ENCODE measurements around the gene TANC1. TPM values are rescaled to one million over a fixed set of nuclear protein-coding genes. Genes with fewer than 3 reads are reported as not detected.

TANC1 gene
- total and polyA plus RNA-seq, 2 experiments from 2014 or later = 2.8 to 9.5 TPM

DNA sequence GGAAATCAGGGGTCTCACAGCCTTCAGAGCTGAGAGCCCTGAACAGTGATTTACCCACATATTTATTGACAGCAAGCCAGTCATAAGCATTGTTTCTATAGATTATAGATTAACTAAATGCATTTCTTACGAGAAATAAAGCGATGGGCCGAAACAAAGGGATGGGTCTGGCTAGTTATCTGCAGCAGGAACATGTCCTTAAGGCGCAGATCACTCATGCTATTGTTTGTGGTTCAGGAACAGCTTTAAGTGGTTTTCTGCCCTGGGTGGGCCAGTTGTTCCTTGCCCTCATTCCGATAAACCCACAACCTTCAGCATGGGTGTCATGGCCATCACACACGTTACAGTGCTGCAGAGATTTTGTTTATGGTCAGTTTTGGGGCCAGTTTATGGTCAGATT is 36.4 kb downstream of the TANC1 start (continued):
- TF ChIP-seq, protein P1, sequence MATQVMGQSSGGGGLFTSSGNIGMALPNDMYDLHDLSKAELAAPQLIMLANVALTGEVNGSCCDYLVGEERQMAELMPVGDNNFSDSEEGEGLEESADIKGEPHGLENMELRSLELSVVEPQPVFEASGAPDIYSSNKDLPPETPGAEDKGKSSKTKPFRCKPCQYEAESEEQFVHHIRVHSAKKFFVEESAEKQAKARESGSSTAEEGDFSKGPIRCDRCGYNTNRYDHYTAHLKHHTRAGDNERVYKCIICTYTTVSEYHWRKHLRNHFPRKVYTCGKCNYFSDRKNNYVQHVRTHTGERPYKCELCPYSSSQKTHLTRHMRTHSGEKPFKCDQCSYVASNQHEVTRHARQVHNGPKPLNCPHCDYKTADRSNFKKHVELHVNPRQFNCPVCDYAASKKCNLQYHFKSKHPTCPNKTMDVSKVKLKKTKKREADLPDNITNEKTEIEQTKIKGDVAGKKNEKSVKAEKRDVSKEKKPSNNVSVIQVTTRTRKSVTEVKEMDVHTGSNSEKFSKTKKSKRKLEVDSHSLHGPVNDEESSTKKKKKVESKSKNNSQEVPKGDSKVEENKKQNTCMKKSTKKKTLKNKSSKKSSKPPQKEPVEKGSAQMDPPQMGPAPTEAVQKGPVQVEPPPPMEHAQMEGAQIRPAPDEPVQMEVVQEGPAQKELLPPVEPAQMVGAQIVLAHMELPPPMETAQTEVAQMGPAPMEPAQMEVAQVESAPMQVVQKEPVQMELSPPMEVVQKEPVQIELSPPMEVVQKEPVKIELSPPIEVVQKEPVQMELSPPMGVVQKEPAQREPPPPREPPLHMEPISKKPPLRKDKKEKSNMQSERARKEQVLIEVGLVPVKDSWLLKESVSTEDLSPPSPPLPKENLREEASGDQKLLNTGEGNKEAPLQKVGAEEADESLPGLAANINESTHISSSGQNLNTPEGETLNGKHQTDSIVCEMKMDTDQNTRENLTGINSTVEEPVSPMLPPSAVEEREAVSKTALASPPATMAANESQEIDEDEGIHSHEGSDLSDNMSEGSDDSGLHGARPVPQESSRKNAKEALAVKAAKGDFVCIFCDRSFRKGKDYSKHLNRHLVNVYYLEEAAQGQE (IDR thresholded peaks at IDR 0.05; ENCODE audit: unreplicated experiment) = no peak
- TF ChIP-seq JUNB (IDR thresholded peaks at IDR 0.05; ENCODE audit: unreplicated experiment) (no peak), POLR2AphosphoS5 (IDR thresholded peaks at IDR 0.05; ENCODE audit: low read depth) (no peak), CREB1 (CRISPR knock-in tag; IDR thresholded peaks at IDR 0.05; ENCODE audit: low read depth) (no peak), STAT1 (IDR thresholded peaks at IDR 0.05; ENCODE audit: unreplicated experiment) (no peak)
- TF ChIP-seq, protein P2, sequence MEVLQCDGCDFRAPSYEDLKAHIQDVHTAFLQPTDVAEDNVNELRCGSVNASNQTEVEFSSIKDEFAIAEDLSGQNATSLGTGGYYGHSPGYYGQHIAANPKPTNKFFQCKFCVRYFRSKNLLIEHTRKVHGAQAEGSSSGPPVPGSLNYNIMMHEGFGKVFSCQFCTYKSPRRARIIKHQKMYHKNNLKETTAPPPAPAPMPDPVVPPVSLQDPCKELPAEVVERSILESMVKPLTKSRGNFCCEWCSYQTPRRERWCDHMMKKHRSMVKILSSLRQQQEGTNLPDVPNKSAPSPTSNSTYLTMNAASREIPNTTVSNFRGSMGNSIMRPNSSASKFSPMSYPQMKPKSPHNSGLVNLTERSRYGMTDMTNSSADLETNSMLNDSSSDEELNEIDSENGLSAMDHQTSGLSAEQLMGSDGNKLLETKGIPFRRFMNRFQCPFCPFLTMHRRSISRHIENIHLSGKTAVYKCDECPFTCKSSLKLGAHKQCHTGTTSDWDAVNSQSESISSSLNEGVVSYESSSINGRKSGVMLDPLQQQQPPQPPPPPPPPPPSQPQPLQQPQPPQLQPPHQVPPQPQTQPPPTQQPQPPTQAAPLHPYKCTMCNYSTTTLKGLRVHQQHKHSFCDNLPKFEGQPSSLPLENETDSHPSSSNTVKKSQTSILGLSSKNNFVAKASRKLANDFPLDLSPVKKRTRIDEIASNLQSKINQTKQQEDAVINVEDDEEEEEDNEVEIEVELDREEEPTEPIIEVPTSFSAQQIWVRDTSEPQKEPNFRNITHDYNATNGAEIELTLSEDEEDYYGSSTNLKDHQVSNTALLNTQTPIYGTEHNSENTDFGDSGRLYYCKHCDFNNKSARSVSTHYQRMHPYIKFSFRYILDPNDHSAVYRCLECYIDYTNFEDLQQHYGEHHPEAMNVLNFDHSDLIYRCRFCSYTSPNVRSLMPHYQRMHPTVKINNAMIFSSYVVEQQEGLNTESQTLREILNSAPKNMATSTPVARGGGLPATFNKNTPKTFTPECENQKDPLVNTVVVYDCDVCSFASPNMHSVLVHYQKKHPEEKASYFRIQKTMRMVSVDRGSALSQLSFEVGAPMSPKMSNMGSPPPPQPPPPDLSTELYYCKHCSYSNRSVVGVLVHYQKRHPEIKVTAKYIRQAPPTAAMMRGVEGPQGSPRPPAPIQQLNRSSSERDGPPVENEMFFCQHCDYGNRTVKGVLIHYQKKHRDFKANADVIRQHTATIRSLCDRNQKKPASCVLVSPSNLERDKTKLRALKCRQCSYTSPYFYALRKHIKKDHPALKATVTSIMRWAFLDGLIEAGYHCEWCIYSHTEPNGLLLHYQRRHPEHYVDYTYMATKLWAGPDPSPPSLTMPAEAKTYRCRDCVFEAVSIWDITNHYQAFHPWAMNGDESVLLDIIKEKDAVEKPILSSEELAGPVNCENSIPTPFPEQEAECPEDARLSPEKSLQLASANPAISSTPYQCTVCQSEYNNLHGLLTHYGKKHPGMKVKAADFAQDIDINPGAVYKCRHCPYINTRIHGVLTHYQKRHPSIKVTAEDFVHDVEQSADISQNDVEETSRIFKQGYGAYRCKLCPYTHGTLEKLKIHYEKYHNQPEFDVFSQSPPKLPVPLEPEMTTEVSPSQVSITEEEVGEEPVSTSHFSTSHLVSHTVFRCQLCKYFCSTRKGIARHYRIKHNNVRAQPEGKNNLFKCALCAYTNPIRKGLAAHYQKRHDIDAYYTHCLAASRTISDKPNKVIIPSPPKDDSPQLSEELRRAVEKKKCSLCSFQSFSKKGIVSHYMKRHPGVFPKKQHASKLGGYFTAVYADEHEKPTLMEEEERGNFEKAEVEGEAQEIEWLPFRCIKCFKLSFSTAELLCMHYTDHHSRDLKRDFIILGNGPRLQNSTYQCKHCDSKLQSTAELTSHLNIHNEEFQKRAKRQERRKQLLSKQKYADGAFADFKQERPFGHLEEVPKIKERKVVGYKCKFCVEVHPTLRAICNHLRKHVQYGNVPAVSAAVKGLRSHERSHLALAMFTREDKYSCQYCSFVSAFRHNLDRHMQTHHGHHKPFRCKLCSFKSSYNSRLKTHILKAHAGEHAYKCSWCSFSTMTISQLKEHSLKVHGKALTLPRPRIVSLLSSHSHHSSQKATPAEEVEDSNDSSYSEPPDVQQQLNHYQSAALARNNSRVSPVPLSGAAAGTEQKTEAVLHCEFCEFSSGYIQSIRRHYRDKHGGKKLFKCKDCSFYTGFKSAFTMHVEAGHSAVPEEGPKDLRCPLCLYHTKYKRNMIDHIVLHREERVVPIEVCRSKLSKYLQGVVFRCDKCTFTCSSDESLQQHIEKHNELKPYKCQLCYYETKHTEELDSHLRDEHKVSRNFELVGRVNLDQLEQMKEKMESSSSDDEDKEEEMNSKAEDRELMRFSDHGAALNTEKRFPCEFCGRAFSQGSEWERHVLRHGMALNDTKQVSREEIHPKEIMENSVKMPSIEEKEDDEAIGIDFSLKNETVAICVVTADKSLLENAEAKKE (CRISPR knock-in tag; IDR thresholded peaks at IDR 0.05) = no peak

DNA sequence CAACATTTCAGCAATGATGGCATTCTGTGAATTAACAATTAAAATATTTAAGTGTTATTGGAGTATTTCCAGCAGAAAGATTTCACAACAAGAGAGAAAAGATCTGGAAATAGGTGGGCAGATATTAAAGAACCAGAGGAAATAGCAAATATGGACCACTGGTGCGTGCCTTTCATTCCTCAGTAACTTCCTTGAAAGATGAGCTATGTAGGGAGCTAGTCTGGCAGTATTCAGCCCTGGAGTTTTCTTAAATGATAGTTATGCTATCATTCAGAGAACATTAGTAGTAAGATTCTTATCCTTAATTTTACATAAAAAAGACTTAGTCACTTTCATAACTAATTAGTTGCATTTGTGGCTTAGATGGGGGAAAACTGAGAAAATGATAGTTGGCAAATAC is 41.5 kb downstream of the TANC1 start:
- Histone ChIP-seq H3K4me2 (no peak overlapping the region), H4K20me1 (replicated peaks; ENCODE audit: insufficient read depth) (no peaks in the 10 kb centered on the region), H3K27me3 (ENCODE audit: insufficient read depth) (no peaks in the 10 kb centered on the region), H3K27ac (ENCODE audit: low read depth) (no peak overlapping the region), H3F3A (replicated peaks; ENCODE audit: low read depth) (no peaks in the 10 kb centered on the region), H3K9me2 (ENCODE audit: insufficient read depth) (no peaks in the 10 kb centered on the region), H3K36me3 (ENCODE audit: insufficient read depth) (0 out of 2 replicates have a peak, but pooled peaks cover 6% of the 10 kb centered on the region), H3K79me2 (replicated peaks; ENCODE audit: insufficient read depth) (no peaks in the 10 kb centered on the region), H3K4me3 (no peak overlapping the region), H3K4me1 (ENCODE audit: insufficient read depth) (no peaks in the 10 kb centered on the region), H2AFZ (no peak overlapping the region)
- DNase-seq (ENCODE audit: low spot score) (no peak), ATAC-seq (no peak)
- H3K9me3 Mint-ChIP-seq = peaks cover 15% of the 10 kb centered on the region
- peaks cover 4% of the 10 kb centered on the region for H3K27me3 Mint-ChIP-seq (ENCODE audit: insufficient read depth, low read depth, poor library complexity)
- no peak overlapping the region for H3K27ac Mint-ChIP-seq
- peaks cover 7% of the 10 kb centered on the region for H3K4me1 Mint-ChIP-seq
- peaks cover 17% of the 10 kb centered on the region for H3K36me3 Mint-ChIP-seq (ENCODE audit: low read depth)
- no peak overlapping the region for H3K4me3 Mint-ChIP-seq
- TF ChIP-seq EZH2 (IDR thresholded peaks at IDR 0.05; ENCODE audit: low read depth, unreplicated experiment) (no peak), ZNF331 (CRISPR knock-in tag; IDR thresholded peaks at IDR 0.05; ENCODE audit: low read depth) (no peak)
